ENCODE data around the gene RTBDN.

Gene RTBDN

GRCh38 chr19:12834566-12834943, at the start of gene RTBDN:
Gene RTBDN, minus strand, starts transcription at chr19:12834579. Its CDS starts 4,600 bp downstream, at chr19:12829979.
- TF ChIP-seq CTCF (IDR thresholded peaks at IDR 0.05; ENCODE audit: extremely low read depth, missing control alignments): no peak

GRCh38 chr19:12882589-12882988, 48.2 kb upstream of the RTBDN start:
- DNase-seq (ENCODE audit: low spot score): no peak
- TF ChIP-seq CTCF (IDR thresholded peaks at IDR 0.05; ENCODE audit: extremely low read depth, missing control alignments): no peak

More at GRCh38 chr19:12834566-12834943, at the start of gene RTBDN:
- DNase-seq (ENCODE audit: low spot score): peak; percentile 46

- DNase-seq (ENCODE audit: low spot score): peak; percentile 98
- no peak for TF ChIP-seq CTCF (IDR thresholded peaks at IDR 0.05; ENCODE audit: extremely low read depth, missing control alignments)
Observed at GRCh38 chr19:12881172-12881808, 46.9 kb upstream of the RTBDN start, which contains the start of gene DNASE2. Gene DNASE2, minus strand, starts transcription at chr19:12881449. Its CDS starts 74 bp downstream, at chr19:12881375.

DNA sequence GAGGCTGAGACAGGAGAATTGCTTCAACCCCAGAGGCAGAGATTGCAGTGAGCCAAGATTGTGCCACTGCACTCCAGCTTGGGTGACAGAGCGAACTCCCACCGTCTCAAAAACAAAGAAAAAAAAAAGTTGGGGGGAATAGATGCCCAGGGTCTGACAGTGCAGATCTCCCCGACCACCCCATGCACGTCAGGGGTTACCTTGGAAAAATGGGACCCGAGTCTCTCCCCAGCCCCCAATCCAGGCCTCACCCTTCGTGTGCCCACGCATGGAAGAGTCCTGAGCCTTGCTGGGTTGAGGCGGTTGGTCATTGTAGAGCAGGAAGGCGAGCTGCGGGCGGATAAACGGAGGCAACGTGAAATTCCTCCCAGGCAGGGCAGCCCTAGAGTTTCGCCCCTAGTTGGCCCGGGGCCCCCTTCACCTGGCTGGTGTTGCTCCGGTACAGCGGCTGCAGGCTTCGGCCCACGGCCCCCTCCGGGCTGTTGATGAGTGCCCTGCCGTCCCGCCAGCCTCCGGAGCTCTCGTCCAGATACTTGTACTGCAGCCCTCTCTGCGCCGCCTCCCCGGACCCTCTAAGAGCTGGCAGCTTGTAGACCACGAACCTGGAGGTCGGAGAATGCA, 46.3 kb upstream of the RTBDN start:
- no peak for TF ChIP-seq CTCF (IDR thresholded peaks at IDR 0.05; ENCODE audit: extremely low read depth, missing control alignments)
- peak; percentile 56 for DNase-seq (ENCODE audit: low spot score)

DNA sequence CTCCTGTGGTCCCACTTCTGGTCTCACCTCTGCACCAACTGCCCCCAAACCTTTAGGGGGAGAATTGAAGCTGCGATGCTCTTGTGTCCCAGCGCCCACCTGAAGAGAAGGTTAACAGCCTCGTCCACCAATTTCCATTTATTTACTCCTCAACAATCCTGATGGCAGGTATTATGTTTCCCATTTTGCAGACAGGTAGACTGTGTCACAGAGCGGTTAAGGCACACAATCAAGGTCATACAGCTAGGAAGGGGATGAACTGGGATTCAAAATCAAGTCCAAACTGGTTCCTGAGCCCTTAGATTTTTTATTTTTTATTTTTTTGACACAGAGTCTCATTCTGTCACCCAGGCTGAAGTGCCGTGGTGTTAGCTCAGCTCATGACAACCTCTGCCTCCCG, 40.7 kb upstream of the RTBDN start:
- DNase-seq (ENCODE audit: low spot score): no peak
- no peak for TF ChIP-seq CTCF (IDR thresholded peaks at IDR 0.05; ENCODE audit: extremely low read depth, missing control alignments)

GRCh38 chr19:12873891-12874745, 39.7 kb upstream of the RTBDN start:
- TF ChIP-seq CTCF (IDR thresholded peaks at IDR 0.05; ENCODE audit: extremely low read depth, missing control alignments): no peak
- no peak for DNase-seq (ENCODE audit: low spot score)

Data from GM20000 (cell line).